Loucy (cell line): ENCODE measurements around the gene LRRFIP1.

Experiments used
- H2AFZ ChIP-seq: fragments of 200-600 bp; sonication (generic); 2 replicates; pipeline ENCODE4 v1.6.0; 2016; ENCODE audit warnings: antibody characterized with exemption, mild to moderate bottlenecking, low read length, moderate library complexity
- H3F3A ChIP-seq: fragments of 200-600 bp; 2 replicates; pipeline ENCODE4 v1.6.0; 2016; ENCODE audit warnings: antibody characterized with exemption, low read depth, mild to moderate bottlenecking
- H3K27me3 ChIP-seq: fragments of 200-600 bp; sonication (generic); 2 replicates; pipeline ENCODE4 v1.6.1; 2014; ENCODE audit warnings: low read length, mild to moderate bottlenecking; ENCODE audit not compliant: insufficient read depth, poor library complexity, severe bottlenecking
- H3K36me3 ChIP-seq: fragments of 200-600 bp; sonication (generic); 2 replicates; pipeline ENCODE4 v1.6.1; 2016; ENCODE audit warnings: low read length; ENCODE audit not compliant: insufficient read depth
- H3K4me1 ChIP-seq: fragments of 200-600 bp; sonication (generic); 2 replicates; pipeline ENCODE4 v1.5.1; 2014; ENCODE audit warnings: low read length, mild to moderate bottlenecking; ENCODE audit not compliant: insufficient read depth, poor library complexity, severe bottlenecking
- H3K4me2 ChIP-seq: fragments of 200-600 bp; sonication (generic); 2 replicates; pipeline ENCODE4 v1.6.0; 2014; ENCODE audit warnings: antibody characterized with exemption, low read length, low read depth, mild to moderate bottlenecking; ENCODE audit not compliant: poor library complexity, severe bottlenecking
- H3K4me3 ChIP-seq: fragments of 200-600 bp; sonication (generic); 2 replicates; pipeline ENCODE4 v1.5.1; 2014; ENCODE audit warnings: low read length, mild to moderate bottlenecking, mixed read lengths; ENCODE audit not compliant: poor library complexity, severe bottlenecking
- H3K79me2 ChIP-seq: fragments of 200-600 bp; sonication (generic); 2 replicates; pipeline ENCODE4 v1.6.1; 2014; ENCODE audit warnings: low read length; ENCODE audit not compliant: insufficient read depth
- H3K9ac ChIP-seq: fragments of 200-600 bp; sonication (generic); 2 replicates; pipeline ENCODE4 v1.6.0; 2014; ENCODE audit warnings: mild to moderate bottlenecking, low read depth, low read length, moderate library complexity; ENCODE audit not compliant: poor library complexity, severe bottlenecking
- H3K9me2 ChIP-seq: fragments of 200-600 bp; sonication (generic); replicated peaks from 2 replicates; pipeline ENCODE4 v1.6.1; 2016; ENCODE audit warnings: low read depth, low read length, mixed read lengths
- H3K9me3 ChIP-seq: fragments of 200-600 bp; sonication (generic); 2 replicates; pipeline ENCODE4 v1.6.1; 2014; ENCODE audit warnings: mild to moderate bottlenecking, antibody characterized with exemption, low read length, low read depth; ENCODE audit not compliant: insufficient read depth
- H4K20me1 ChIP-seq: fragments of 200-600 bp; sonication (generic); 2 replicates; pipeline ENCODE4 v1.6.0; 2014; ENCODE audit warnings: antibody characterized with exemption, low read length, mild to moderate bottlenecking; ENCODE audit not compliant: insufficient read depth, poor library complexity, severe bottlenecking
- EZH2phosphoT487 ChIP-seq: fragments of 200-600 bp; IDR thresholded peaks from 2 replicates; pipeline ENCODE4 v1.6.1; 2018; ENCODE audit warnings: antibody characterized with exemption, mild to moderate bottlenecking, moderate library complexity, borderline replicate concordance
- TF ChIP-seq, protein P1 (sequence below): fragments of 200-600 bp; sonication (generic); conservative IDR thresholded peaks from 2 replicates; pipeline ENCODE4 v1.5.1; 2014; ENCODE audit warnings: mild to moderate bottlenecking, antibody characterized with exemption, low read length

Gene LRRFIP1

GRCh38 chr2:237661270-237661669 is 33.9 kb downstream of the LRRFIP1 start:
- Histone ChIP-seq H3K79me2 (no peaks in the 10 kb centered on the region), H2AFZ (no peak overlapping the region), H3K4me3 (no peak overlapping the region), H3F3A (no peaks in the 10 kb centered on the region), H3K4me2 (no peak overlapping the region), H3K27me3 (no peaks in the 10 kb centered on the region), H4K20me1 (no peaks in the 10 kb centered on the region), H3K9ac (no peak overlapping the region), H3K4me1 (peaks cover 4% of the 10 kb centered on the region), H3K36me3 (no peaks in the 10 kb centered on the region), H3K9me3 (no peaks in the 10 kb centered on the region), H3K9me2 (no peaks in the 10 kb centered on the region)
- TF ChIP-seq, protein P1, sequence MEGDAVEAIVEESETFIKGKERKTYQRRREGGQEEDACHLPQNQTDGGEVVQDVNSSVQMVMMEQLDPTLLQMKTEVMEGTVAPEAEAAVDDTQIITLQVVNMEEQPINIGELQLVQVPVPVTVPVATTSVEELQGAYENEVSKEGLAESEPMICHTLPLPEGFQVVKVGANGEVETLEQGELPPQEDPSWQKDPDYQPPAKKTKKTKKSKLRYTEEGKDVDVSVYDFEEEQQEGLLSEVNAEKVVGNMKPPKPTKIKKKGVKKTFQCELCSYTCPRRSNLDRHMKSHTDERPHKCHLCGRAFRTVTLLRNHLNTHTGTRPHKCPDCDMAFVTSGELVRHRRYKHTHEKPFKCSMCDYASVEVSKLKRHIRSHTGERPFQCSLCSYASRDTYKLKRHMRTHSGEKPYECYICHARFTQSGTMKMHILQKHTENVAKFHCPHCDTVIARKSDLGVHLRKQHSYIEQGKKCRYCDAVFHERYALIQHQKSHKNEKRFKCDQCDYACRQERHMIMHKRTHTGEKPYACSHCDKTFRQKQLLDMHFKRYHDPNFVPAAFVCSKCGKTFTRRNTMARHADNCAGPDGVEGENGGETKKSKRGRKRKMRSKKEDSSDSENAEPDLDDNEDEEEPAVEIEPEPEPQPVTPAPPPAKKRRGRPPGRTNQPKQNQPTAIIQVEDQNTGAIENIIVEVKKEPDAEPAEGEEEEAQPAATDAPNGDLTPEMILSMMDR = no peak
- no peak for TF ChIP-seq EZH2phosphoT487

DNA sequence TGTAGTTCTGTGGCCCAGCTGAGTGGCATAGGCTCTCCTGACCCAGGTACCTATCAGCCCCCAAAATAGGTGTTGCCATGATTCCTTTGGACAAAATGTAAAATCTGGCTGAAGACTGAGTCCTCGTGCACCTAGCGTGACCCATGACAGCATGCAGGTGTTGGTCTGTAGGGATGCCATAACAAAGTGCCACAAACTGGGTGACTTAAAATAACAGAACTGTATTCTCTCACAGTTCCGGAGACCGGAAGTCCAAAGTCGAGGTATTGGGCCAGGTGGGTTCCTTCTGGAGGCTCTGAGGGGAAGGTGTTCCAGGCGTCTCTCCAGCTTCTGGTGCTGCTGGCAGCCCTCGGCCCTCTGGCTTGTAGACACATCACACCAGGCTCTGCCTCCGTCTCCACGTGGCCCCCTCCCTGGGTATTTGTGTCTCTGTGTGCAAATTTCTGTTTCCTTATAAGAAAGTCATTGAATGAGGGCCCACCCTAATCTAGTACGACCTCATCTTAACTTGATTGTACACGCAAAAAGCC is 34.5 kb downstream of the LRRFIP1 start:
- no peaks in the 10 kb centered on the region for H3K79me2 ChIP-seq
- H3K36me3 ChIP-seq = no peaks in the 10 kb centered on the region
- H3K27me3 ChIP-seq = no peaks in the 10 kb centered on the region
- H3K4me1 ChIP-seq = peaks cover 4% of the 10 kb centered on the region
- no peak overlapping the region; the same call in 1 of the 2 replicates for H2AFZ ChIP-seq
- no peaks in the 10 kb centered on the region for H3F3A ChIP-seq
- H3K9me2 ChIP-seq = no peaks in the 10 kb centered on the region
- no peaks in the 10 kb centered on the region for H4K20me1 ChIP-seq
- TF ChIP-seq, protein P1 = no peak
- TF ChIP-seq EZH2phosphoT487 = no peak
- H3K4me3 ChIP-seq = no peak overlapping the region
- no peak overlapping the region for H3K9ac ChIP-seq
- no peaks in the 10 kb centered on the region for H3K9me3 ChIP-seq
- no peak overlapping the region for H3K4me2 ChIP-seq

DNA sequence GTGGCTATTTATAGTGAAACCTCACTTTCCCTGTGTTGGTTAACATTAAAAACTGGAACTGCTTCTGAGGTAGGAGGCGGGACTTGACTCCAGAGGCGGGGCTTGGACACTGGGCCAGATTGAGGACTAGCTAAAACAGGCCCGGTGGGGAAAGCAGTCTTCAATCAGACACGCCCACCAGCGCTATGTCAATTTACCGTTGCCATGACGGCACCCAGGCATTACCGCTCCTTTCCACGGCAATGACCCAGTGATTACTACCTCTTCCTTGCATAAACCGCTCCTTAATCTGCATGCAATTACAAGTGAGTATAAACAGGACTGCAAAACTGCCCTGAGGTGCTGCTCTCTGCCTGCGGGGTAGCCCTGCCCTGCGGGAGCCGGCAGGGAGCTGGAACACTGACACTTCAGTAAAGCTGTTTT is 35.3 kb downstream of the LRRFIP1 start:
- no peaks in the 10 kb centered on the region for H4K20me1 ChIP-seq
- H3K79me2 ChIP-seq = no peaks in the 10 kb centered on the region
- H3K9me3 ChIP-seq = no peaks in the 10 kb centered on the region
- no peaks in the 10 kb centered on the region for H3K9me2 ChIP-seq
- H3K27me3 ChIP-seq = no peaks in the 10 kb centered on the region
- H3K4me2 ChIP-seq = no peak overlapping the region
- H3K36me3 ChIP-seq = no peaks in the 10 kb centered on the region
- H2AFZ ChIP-seq = no peak overlapping the region
- H3F3A ChIP-seq = no peaks in the 10 kb centered on the region
- no peak overlapping the region for H3K9ac ChIP-seq
- TF ChIP-seq, protein P1 = no peak
- no peak for TF ChIP-seq EZH2phosphoT487
- no peak overlapping the region for H3K4me3 ChIP-seq
- peaks cover 4% of the 10 kb centered on the region for H3K4me1 ChIP-seq
